Astrocyte (in vitro differentiated cells and primary cell): ENCODE measurements around the gene SYT5.

Experiments used
- CTCF ChIP-seq: IDR thresholded peaks from 2 replicates; pipeline ENCODE4 v1.5.1; 2011; ENCODE audit warnings: low read depth, mild to moderate bottlenecking, inconsistent platforms, low read length, moderate library complexity; ENCODE audit not compliant: insufficient read depth
- EZH2 ChIP-seq: IDR thresholded peaks from 2 replicates; pipeline ENCODE4 v1.6.1; 2012; ENCODE audit warnings: mild to moderate bottlenecking, low read length, inconsistent platforms; ENCODE audit not compliant: insufficient read depth

GRCh38 chr19:55146078-55146704 is 33.9 kb downstream of the SYT5 start:
- TF ChIP-seq CTCF (no peak), EZH2 (no peak)
